HEK293 (cell line): ENCODE data around the gene MUC15.

Experiments used
- CTCF ChIP-seq: fragments of 450-650 bp; formaldehyde crosslinking; IDR thresholded peaks from 2 replicates; pipeline ENCODE4 v1.5.1; 2016; ENCODE audit warnings: missing biosample characterization, missing genetic modification characterization
- KLF1 ChIP-seq: fragments of 450-650 bp; formaldehyde crosslinking; IDR thresholded peaks from 2 replicates; pipeline ENCODE4 v1.5.1; 2016; ENCODE audit warnings: missing biosample characterization, missing genetic modification characterization
- REST ChIP-seq: fragments of 450-650 bp; formaldehyde crosslinking; IDR thresholded peaks from 2 replicates; pipeline ENCODE4 v1.5.1; 2016; ENCODE audit warnings: missing biosample characterization, missing genetic modification characterization
- ZBTB17 ChIP-seq: fragments of 450-650 bp; formaldehyde crosslinking; IDR thresholded peaks from 2 replicates; pipeline ENCODE4 v1.5.1; 2016; ENCODE audit warnings: missing biosample characterization, missing genetic modification characterization
- ZNF530 ChIP-seq: fragments of 450-650 bp; formaldehyde crosslinking; IDR thresholded peaks from 2 replicates; pipeline ENCODE4 v1.5.1; 2016; ENCODE audit warnings: low read depth, missing biosample characterization, missing genetic modification characterization
- ZNF654 ChIP-seq: fragments of 450-650 bp; formaldehyde crosslinking; IDR thresholded peaks from 2 replicates; pipeline ENCODE4 v1.5.1; 2016; ENCODE audit warnings: low read depth, missing biosample characterization, missing genetic modification characterization

- TF ChIP-seq ZNF654 (tag by site-specific recombination) (no peak), KLF1 (tag by site-specific recombination) (no peak), CTCF (tag by site-specific recombination) (no peak), REST (tag by site-specific recombination) (no peak), ZNF530 (tag by site-specific recombination) (no peak), ZBTB17 (no peak)
Observed at GRCh38 chr11:26580929-26581328, 8.9 kb upstream of the MUC15 start.
